ENCODE data around the gene KIAA0513. TPM values are rescaled to one million over a fixed set of nuclear protein-coding genes. Genes with fewer than 3 reads are reported as not detected.
A peak's percentile ranks its signal among the peaks of the same experiment; 100 is the strongest.

Gene KIAA0513
- total RNA-seq, 8 experiments from 2014 or later, result 13.4 to 47.7 (median 16.8) TPM

- no peak overlapping the region for H3K27ac ChIP-seq
- in situ Hi-C loops (cut with MboI; ENCODE audit: low pct_unique_long_range_greater_than_20kb in 2 of 9, low sequenced_read_pairs in 9 of 9, unreplicated experiment in 9 of 9), result no loop called here
- H3K4me3 ChIP-seq, result no peak overlapping the region
- no peak for ATAC-seq (replicated peaks in 6 of 8)
- peaks cover 23 to 29% of the 10 kb centered on the region in 2 donors for H3K4me1 ChIP-seq (replicated peaks in 1 of 2)
- 72 to 100% (median 80%) methylated on average over 1 to 10 of the region's 10 CpGs; no CpG with 5 or more reads in 3 of the 10 experiments for WGBS, 10 experiments
Observed at GRCh38 chr16:85078226-85078625, 50.6 kb downstream of the KIAA0513 start.

GRCh38 chr16:85078952-85079351, 51.4 kb downstream of the KIAA0513 start:
- peaks cover 30 to 36% of the 10 kb centered on the region in 2 donors for H3K4me1 ChIP-seq (replicated peaks in 1 of 2)
- WGBS, 10 experiments, result 70 to 100% (median 93%) methylated on average over 1 to 4 of the region's 10 CpGs; no CpG with 5 or more reads in 5 of the 10 experiments
- no peak for ATAC-seq (replicated peaks in 6 of 8)
- in situ Hi-C loops (cut with MboI; ENCODE audit: low pct_unique_long_range_greater_than_20kb in 2 of 9, low sequenced_read_pairs in 9 of 9, unreplicated experiment in 9 of 9), result no loop called here
- no peak overlapping the region for H3K27ac ChIP-seq
- H3K4me3 ChIP-seq, result no peak overlapping the region

DNA sequence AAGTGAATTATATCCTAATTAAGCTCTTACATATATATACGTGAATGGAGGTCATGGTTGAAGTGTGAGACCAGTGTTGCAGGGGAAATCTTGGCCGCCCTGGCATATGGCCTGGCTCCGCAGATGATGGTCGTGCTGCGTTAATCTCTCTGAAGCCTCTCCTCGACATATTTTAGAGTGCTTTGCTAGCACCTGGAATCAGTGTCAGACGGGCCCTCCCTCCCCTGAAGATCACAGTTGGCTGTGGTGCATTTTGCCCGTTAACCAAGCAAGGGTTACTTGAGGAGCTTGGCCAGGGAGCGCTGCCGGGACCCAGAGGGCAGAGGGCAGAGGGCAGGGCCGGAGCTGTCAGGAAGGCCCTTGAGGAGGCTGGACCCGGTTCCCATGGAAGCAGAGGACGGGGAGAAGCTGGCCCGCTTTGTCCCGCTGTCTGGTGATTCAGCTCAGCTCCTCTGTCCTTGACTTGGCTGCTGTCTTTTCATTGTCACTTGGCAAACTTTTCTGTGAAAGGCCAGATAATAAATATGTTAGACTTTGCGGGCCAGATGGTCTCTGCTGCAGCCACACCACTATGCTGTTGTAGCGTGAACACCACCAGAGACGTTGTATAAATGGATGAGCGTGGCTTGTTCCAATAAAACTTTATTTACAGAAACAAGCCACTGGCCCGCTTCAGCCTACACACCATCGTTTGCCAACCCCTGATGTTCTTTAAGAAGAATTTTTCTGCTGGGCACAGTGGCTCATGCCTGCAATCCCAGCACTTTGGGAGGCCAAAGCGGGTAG, 52.4 kb downstream of the KIAA0513 start:
- H3K27ac ChIP-seq, result no peak overlapping the region
- peak in 2 of 8 experiments; percentile 7 to 21 for ATAC-seq (replicated peaks in 6 of 8)
- WGBS, 10 experiments, result 55 to 100% (median 77%) methylated on average over 1 to 14 of the region's 22 CpGs
- H3K4me1 ChIP-seq (replicated peaks in 1 of 2), result peaks cover 30 to 43% of the 10 kb centered on the region in 2 donors
- H3K4me3 ChIP-seq, result no peak overlapping the region
- in situ Hi-C loops (cut with MboI; ENCODE audit: low pct_unique_long_range_greater_than_20kb in 2 of 9, low sequenced_read_pairs in 9 of 9, unreplicated experiment in 9 of 9), result no loop called here

- in situ Hi-C loops (cut with MboI; ENCODE audit: low pct_unique_long_range_greater_than_20kb in 2 of 9, low sequenced_read_pairs in 9 of 9, unreplicated experiment in 9 of 9), result no loop called here
- no peak overlapping the region for H3K4me3 ChIP-seq
- ATAC-seq (replicated peaks in 6 of 8), result peak in 1 of 8 experiments; percentile 16
- no peak overlapping the region for H3K27ac ChIP-seq
- peaks cover 32 to 44% of the 10 kb centered on the region in 2 donors for H3K4me1 ChIP-seq (replicated peaks in 1 of 2)
- 17 to 100% (median 70%) methylated on average over 1 to 9 of the region's 9 CpGs; no CpG with 5 or more reads in 2 of the 10 experiments for WGBS, 10 experiments
Observed at GRCh38 chr16:85081038-85081437, 53.4 kb downstream of the KIAA0513 start.

DNA sequence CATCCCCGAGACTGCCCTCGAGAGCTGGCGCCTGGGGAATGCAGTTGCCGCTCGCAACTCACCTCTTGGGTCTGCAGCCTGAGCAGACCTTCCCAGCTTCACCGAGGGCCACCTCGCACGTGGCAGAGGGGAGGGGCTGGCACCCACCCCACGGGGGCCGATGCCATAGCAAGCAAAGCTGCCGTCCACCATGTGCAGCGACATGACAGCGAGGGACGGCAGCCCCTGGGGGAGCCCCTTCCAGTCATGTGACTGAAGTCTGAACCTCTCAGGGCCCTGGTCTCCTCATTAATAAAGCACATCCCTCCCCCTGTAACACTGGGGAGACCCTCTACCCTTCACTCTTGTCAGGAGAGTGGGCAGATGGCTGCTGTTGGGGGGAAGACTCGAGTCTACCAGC, 54.2 kb downstream of the KIAA0513 start:
- in situ Hi-C loops (cut with MboI; ENCODE audit: low pct_unique_long_range_greater_than_20kb in 2 of 9, low sequenced_read_pairs in 9 of 9, unreplicated experiment in 9 of 9), result no loop called here
- H3K4me1 ChIP-seq (replicated peaks in 1 of 2), result peaks cover 32 to 46% of the 10 kb centered on the region in 2 donors
- no peak overlapping the region for H3K4me3 ChIP-seq
- 0 to 70% methylated on average over 1 to 4 of the region's 15 CpGs; no CpG with 5 or more reads in 8 of the 10 experiments for WGBS, 10 experiments
- no peak for ATAC-seq (replicated peaks in 6 of 8)
- H3K27ac ChIP-seq, result no peak overlapping the region

DNA sequence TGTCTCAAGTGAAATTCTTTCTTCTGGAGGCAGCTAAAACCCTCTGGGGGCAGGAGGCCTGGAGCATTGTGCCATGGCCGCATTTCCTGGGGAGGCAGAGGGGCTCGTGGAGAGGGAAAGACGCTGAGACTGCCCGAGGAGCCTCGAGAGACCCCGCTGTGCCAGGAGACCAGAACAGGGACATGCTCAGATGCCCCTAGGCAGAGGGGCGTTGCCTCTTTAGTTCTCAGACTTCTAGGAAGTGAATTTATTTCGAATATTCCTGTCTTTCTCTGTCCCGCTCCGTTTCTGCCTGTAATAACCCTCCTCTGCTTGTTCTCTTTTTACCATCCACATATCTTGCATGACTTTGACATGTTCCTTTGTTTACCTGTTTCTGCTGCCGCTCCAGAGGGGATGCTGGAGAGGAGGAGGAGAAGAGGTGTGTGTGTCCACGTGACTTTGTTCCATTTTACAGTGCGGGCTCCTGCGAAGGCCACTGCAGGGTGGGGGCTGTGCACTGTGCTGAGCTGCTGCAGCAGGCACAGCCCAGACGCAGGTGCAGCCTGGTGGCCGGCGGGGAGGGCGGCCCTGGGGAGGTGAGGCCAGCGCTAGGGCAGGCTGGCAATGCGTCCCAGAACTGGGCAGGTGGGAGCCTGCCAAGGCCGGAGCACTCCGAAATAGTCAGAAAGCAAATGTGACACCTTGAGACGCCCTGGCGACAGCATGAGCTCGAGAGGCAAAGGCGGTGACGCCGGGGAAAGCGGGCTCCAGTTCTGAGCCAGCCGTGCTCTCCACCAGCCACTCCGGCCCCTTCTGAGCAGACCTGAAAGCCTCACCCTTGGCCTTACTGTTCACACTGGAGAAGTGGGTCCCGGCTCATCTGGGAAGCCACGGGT, 54.8 kb downstream of the KIAA0513 start:
- 0 to 82% (median 38%) methylated on average over 1 to 12 of the region's 33 CpGs; no CpG with 5 or more reads in 3 of the 10 experiments for WGBS, 10 experiments
- peak; percentile 35 to 85 (median 63) for ATAC-seq (replicated peaks in 6 of 8)
- Histone ChIP-seq H3K4me1 (replicated peaks in 1 of 2) (peaks cover 32 to 46% of the 10 kb centered on the region in 2 donors), H3K4me3 (no peak overlapping the region), H3K27ac (no peak overlapping the region)
- in situ Hi-C loops (cut with MboI; ENCODE audit: low pct_unique_long_range_greater_than_20kb in 2 of 9, low sequenced_read_pairs in 9 of 9, unreplicated experiment in 9 of 9), result no loop called here

DNA sequence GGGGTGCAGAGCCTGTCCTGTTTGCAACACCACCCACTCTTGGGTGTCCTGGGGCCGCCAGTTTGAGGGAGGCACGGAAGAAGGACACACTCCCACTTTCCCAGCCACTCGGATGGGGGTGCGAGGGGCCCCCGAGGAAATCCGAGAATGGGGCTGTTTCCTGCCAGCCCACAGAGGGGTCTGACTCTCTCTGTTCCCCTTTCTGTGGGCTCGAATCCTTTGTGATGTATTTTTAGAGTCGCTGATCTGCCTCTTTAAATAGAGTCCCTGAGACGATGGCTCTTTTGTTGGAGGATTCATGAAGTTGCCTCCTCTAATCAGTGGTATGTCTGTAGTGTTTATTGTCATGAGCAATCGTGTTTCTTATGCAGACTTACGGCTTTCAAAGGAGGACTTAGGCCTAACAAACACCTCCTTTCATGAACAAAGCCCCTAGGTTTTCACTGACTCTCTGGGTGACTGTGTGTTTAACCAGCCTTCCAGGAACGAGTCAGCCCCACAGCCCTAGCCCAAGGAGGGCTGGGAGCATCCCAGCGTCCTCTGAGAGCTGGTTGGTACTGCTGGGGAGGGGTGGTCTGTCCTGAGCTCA, 55.5 kb downstream of the KIAA0513 start:
- Histone ChIP-seq H3K4me3 (no peak overlapping the region), H3K4me1 (replicated peaks in 1 of 2) (peaks cover 32 to 46% of the 10 kb centered on the region in 2 donors), H3K27ac (no peak overlapping the region)
- WGBS, 10 experiments, result 0 to 60% (median 17%) methylated on average over 2 to 8 of the region's 13 CpGs; no CpG with 5 or more reads in 4 of the 10 experiments
- in situ Hi-C loops (cut with MboI; ENCODE audit: low pct_unique_long_range_greater_than_20kb in 2 of 9, low sequenced_read_pairs in 9 of 9, unreplicated experiment in 9 of 9), result no loop called here
- ATAC-seq (replicated peaks in 6 of 8), result peak in 5 of 8 experiments; percentile 33 to 61 (median 45)

GRCh38 chr16:85084841-85085510, 57.4 kb downstream of the KIAA0513 start:
- WGBS, 10 experiments, result 53 to 100% (median 88%) methylated on average over 1 to 7 of the region's 16 CpGs; no CpG with 5 or more reads in 1 of the 10 experiments
- ATAC-seq (replicated peaks in 6 of 8), result no peak
- no peak overlapping the region for H3K27ac ChIP-seq
- in situ Hi-C loops (cut with MboI; ENCODE audit: low pct_unique_long_range_greater_than_20kb in 2 of 9, low sequenced_read_pairs in 9 of 9, unreplicated experiment in 9 of 9), result no loop called here
- H3K4me1 ChIP-seq (replicated peaks in 1 of 2), result peaks cover 39 to 58% of the 10 kb centered on the region in 2 donors
- no peak overlapping the region for H3K4me3 ChIP-seq

DNA sequence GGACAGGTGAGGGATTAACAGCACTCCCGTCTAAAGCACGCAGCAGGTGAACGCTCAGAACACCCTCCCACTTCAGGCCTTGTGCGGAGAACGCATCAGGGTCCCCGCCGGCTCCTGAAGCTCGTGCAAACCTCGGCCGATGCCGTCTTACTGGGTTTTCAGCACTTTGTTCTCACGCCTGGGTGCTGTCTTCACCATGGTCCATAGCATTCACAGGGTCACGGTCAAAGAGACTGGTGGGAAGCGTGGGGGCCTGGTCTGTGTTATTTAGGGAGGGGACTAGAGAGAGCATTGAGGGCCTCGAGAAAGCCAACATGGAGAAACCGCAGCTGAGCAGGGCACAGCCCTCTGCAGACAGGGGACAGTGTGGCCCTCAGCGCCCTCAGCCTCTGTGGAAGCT, 58.1 kb downstream of the KIAA0513 start:
- H3K4me1 ChIP-seq (replicated peaks in 1 of 2), result peaks cover 46 to 61% of the 10 kb centered on the region in 2 donors
- in situ Hi-C loops (cut with MboI; ENCODE audit: low pct_unique_long_range_greater_than_20kb in 2 of 9, low sequenced_read_pairs in 9 of 9, unreplicated experiment in 9 of 9), result no loop called here
- 91% methylated on average over 6 of the region's 17 CpGs; no CpG with 5 or more reads in 9 of the 10 experiments for WGBS, 10 experiments
- no peak for ATAC-seq (replicated peaks in 6 of 8)
- H3K4me3 ChIP-seq, result no peak overlapping the region
- H3K27ac ChIP-seq, result no peak overlapping the region

DNA sequence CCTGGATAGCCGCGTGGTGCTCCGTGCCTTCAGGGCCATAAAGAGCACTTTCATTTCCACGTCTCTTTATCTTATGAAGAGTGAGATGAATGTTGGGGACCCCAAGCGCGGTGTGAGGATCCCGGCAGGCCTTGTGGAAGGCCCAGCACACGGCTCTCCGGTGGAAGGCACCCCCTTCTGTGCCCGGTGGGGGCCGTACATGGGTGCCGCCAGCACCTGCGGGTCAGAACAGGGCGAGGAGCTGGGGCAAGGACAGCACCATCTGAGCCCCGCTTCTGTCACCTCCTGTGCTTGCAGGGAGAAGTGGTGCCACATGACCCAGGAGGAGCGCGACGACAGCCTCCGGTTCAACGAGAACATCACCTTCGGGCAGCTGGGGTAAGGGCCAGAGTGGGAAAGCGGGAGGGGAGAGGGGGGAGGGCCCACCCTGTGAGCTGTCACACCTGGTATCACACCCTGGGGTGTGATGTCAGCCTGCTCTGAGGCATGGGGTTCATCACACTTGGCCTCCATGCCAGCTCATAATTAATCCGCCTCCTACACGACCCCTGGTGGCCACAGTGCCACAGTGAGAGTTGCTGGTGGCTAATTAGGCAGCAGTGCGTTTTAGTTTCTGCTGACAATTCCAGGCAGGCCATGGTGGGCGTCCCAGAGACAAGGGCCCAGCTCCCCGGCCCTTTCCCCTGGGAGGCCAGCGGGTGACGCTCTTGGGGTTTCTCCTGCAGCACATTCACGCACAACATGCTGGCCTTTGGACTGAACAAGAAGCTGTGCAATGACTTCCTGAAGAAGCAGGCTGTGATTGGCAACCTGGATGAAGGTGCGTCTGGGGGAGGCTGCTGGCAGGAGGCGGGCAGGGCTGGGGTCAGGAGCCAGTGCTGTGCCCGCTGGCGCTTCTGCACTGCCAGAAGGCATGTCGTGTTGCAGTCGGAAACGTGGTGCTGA, 59.0 kb downstream of the KIAA0513 start:
- 0 to 100% (median 80%) methylated on average over 1 to 3 of the region's 37 CpGs; no CpG with 5 or more reads in 7 of the 10 experiments for whole genome bisulfite sequencing, 10 experiments
- H3K27ac ChIP-seq, result no peak overlapping the region
- no peak overlapping the region for H3K4me3 ChIP-seq
- in situ Hi-C loops (cut with MboI; ENCODE audit: low pct_unique_long_range_greater_than_20kb in 2 of 9, low sequenced_read_pairs in 9 of 9, unreplicated experiment in 9 of 9), result no loop called here
- peaks cover 47 to 62% of the 10 kb centered on the region in 2 donors for H3K4me1 ChIP-seq (replicated peaks in 1 of 2)
- peak in 6 of 8 experiments; percentile 36 to 74 (median 42) for ATAC-seq (replicated peaks in 6 of 8)

- whole genome bisulfite sequencing, 10 experiments, result 93 to 100% (median 100%) methylated on average over 1 to 10 of the region's 21 CpGs; no CpG with 5 or more reads in 4 of the 10 experiments
- no peak for ATAC-seq (replicated peaks in 6 of 8)
- no peak overlapping the region for H3K27ac ChIP-seq
Observed at GRCh38 chr16:85087899-85088569, 60.4 kb downstream of the KIAA0513 start.

More at GRCh38 chr16:85087899-85088569, 60.4 kb downstream of the KIAA0513 start:
- no peak overlapping the region for H3K4me3 ChIP-seq
- in situ Hi-C loops (cut with MboI; ENCODE audit: low pct_unique_long_range_greater_than_20kb in 2 of 9, low sequenced_read_pairs in 9 of 9, unreplicated experiment in 9 of 9), result no loop called here
- peaks cover 37 to 49% of the 10 kb centered on the region in 2 donors for H3K4me1 ChIP-seq (replicated peaks in 1 of 2)

Data from motor neuron (in vitro differentiated cells).